GM13977 (cell line): ENCODE data around the gene CDH13.

Experiments used
- DNase-seq: peaks from one replicate; pipeline ENCODE4 v3.0.0; 2012; ENCODE audit warnings: low spot score
- in situ Hi-C: fragments of 300-500 bp; cut with MboI; formaldehyde crosslinking; loops from one replicate; pipeline ENCODE4 v1.12.0; 2022; ENCODE audit warnings: low sequenced_read_pairs, low pct_unique_long_range_greater_than_20kb, mixed read lengths, inconsistent platforms; ENCODE audit not compliant: unreplicated experiment
- TF ChIP-seq, protein P1 (sequence below): IDR thresholded peaks from 2 replicates; pipeline ENCODE4 v1.5.1; 2012; ENCODE audit warnings: mild to moderate bottlenecking, control low read depth; ENCODE audit not compliant: insufficient read depth; ENCODE audit errors: extremely low read depth, missing control alignments

CDH13 gene

DNA sequence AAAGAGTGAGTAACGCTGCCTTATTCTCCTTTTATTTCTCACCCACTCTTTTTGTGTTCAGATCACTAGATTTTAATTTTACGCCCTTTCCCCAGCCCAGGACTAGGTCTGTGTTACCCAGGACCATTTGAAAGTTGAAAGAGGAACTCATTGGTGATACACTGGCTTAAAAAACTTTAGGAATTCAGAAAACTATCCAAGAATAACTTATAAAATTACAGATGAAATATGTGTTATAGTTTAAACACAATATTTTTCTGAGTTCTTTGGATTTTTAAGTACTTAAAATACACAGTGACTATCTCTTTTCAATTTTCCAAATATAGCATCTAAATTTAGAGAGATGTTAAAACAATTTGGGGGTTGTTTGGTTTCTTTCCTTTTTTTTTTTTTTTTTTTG lies 385.2 kb downstream of the CDH13 start:
- no peak for DNase-seq
- TF ChIP-seq, protein P1, sequence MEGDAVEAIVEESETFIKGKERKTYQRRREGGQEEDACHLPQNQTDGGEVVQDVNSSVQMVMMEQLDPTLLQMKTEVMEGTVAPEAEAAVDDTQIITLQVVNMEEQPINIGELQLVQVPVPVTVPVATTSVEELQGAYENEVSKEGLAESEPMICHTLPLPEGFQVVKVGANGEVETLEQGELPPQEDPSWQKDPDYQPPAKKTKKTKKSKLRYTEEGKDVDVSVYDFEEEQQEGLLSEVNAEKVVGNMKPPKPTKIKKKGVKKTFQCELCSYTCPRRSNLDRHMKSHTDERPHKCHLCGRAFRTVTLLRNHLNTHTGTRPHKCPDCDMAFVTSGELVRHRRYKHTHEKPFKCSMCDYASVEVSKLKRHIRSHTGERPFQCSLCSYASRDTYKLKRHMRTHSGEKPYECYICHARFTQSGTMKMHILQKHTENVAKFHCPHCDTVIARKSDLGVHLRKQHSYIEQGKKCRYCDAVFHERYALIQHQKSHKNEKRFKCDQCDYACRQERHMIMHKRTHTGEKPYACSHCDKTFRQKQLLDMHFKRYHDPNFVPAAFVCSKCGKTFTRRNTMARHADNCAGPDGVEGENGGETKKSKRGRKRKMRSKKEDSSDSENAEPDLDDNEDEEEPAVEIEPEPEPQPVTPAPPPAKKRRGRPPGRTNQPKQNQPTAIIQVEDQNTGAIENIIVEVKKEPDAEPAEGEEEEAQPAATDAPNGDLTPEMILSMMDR = no peak
- in situ Hi-C loops = no loop called here

DNA sequence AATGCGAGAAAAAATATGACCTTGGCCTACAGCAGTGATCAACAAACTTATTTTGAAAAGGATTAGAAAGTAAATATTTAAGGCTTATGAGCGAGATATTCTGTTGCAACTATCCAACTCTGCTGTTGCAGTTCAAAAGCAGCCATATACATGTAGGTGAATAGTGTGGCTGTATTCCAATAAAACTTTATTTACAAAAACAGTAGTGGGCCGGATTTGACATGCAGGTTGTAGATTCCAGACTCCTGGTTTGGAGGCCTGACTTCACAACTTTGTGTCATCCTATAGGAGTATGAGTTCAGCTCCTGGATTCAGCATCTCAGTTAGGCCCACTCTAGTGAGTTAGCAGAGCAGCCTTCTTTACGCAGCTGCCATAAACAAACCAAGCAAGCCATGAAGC lies 386.3 kb downstream of the CDH13 start:
- in situ Hi-C loops = no loop called here
- TF ChIP-seq, protein P1 = no peak
- DNase-seq = no peak

DNA sequence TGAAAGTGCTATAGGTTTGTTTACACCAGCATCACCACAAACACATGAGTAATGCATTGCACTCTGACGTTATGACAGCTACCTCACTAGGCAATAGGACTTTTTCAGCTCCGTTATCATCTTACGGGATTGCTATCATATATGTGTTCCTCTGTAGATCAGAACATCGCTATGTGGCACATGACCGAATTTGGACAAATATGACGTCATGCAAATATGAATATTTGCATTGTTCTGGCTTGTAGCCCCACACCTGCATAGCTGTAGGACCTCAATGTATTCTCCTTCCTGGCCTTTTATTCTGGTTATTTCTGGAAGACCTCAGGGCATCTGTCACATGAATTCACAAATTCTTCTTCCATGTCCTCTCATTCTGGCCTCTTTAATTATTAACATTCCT lies 393.2 kb downstream of the CDH13 start:
- in situ Hi-C loops = no loop called here
- TF ChIP-seq, protein P1 = no peak
- DNase-seq = no peak

DNA sequence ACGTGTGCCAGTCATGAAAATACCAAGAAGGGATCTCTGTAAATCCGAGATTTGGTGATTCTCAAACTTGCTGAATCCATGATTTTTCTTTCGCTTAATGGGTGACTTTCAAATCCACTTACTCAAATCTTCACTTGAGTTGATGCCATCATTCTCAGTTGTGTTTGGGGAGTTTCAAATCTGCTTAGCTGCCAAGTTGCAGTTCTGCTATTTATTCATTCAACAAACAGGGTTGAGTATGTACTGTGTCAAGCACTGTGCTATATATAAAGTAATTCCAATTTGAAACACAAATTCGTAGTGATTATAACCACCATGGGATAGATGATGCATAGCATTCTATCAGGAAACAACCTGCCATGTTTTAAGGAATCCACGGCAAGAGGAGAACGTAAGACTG lies 394.3 kb downstream of the CDH13 start:
- TF ChIP-seq, protein P1 = no peak
- no peak for DNase-seq

DNA sequence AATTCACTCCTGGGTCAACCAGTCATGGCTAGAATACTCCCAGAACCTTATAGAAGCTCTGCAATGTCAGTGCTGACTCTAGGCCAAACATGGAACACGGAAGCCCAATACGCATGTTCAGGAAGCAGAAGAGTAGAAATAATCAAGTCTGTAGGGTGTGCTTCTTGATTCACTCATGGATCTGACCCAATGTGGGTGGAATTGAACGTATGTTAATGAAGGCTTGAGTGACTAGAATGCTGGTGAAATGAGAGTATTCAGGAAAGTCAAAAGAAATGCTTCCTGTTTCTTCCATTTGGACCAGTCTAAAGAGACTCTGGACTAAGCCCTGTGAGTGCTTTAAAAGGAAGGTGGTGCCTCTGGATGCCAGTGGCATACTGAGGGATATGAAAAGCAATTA lies 395.0 kb downstream of the CDH13 start:
- TF ChIP-seq, protein P1 = no peak
- DNase-seq = no peak
- in situ Hi-C loops = no loop called here

More for the DNA sequence above, 394.3 kb downstream of the CDH13 start:
- in situ Hi-C loops = no loop called here

DNA sequence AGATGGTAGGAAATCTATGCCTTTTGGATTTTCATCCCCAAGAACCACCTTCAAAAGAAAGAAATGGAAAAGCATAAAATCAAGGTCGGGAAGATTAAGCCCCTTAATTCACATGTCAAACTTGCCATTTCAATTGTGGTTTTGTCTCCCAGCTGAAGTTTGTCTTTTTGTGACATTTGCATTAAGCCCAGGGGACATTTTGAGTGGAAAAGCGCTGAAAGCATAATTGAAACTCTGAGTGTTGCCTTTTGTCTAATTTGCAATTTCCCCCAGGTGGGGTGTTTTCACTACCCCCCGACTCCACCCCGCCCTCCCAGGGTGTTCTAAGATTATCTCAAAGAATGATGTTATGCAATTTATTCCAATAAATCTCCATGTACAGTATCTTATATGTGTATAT lies 396.2 kb downstream of the CDH13 start:
- in situ Hi-C loops = no loop called here
- DNase-seq = no peak
- TF ChIP-seq, protein P1 = no peak

DNA sequence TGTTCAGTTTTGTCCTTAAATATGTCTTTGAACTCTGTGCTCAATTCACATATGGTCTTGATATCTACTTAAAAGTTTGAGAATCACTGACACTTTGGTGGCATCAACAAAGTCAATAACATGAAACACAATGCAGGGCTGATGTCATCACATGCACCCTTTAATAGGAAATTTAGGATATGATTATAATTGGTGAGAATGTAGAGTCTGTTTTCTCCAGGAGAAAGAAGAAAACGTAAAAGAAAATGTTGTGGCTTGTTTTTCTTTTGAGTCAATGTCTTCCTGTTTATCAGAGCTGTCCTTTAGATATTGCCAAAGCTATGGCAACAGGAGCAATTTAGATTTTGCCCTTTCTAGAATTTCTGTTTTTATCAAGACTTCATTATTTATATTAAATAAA lies 396.9 kb downstream of the CDH13 start:
- TF ChIP-seq, protein P1 = no peak
- in situ Hi-C loops = no loop called here

More for the DNA sequence above, 396.9 kb downstream of the CDH13 start:
- DNase-seq = no peak
